ENCODE data around the gene GPC5. TPM values are rescaled to one million over a fixed set of nuclear protein-coding genes. Genes with fewer than 3 reads are reported as not detected.

The GPC5 gene
- total RNA-seq, 1 donor from 2014 or later = 8.7 TPM

- Histone ChIP-seq H3K4me1 (no peaks in the 10 kb centered on the region), H3K27me3 (ENCODE audit: low read depth) (no peaks in the 10 kb centered on the region), H3K36me3 (no peaks in the 10 kb centered on the region), H3K27ac (no peak overlapping the region), H3K4me3 (no peak overlapping the region), H3K9me3 (no peaks in the 10 kb centered on the region)
- DNase-seq = no peak
- no peak for ATAC-seq
- no peak for TF ChIP-seq CTCF (IDR thresholded peaks at IDR 0.05)
- intact Hi-C loops (cut with DNase I) = no loop called here
Measured at GRCh38 chr13:92137520-92137919, 739.1 kb downstream of the GPC5 start.

- Histone ChIP-seq H3K27me3 (ENCODE audit: low read depth) (no peaks in the 10 kb centered on the region), H3K9me3 (no peaks in the 10 kb centered on the region), H3K36me3 (no peaks in the 10 kb centered on the region), H3K27ac (no peak overlapping the region), H3K4me1 (no peaks in the 10 kb centered on the region), H3K4me3 (no peak overlapping the region)
- intact Hi-C loops (cut with DNase I) = no loop called here
- no peak for DNase-seq
- TF ChIP-seq CTCF (IDR thresholded peaks at IDR 0.05) = no peak
- no peak for ATAC-seq
Measured at GRCh38 chr13:92143766-92144165, 745.3 kb downstream of the GPC5 start.

GRCh38 chr13:92150606-92151005 is 752.2 kb downstream of the GPC5 start:
- no peak for TF ChIP-seq CTCF (IDR thresholded peaks at IDR 0.05)
- intact Hi-C loops (cut with DNase I) = no loop called here
- Histone ChIP-seq H3K4me1 (no peaks in the 10 kb centered on the region), H3K4me3 (no peak overlapping the region), H3K36me3 (no peaks in the 10 kb centered on the region), H3K27me3 (ENCODE audit: low read depth) (no peaks in the 10 kb centered on the region), H3K27ac (no peak overlapping the region), H3K9me3 (no peaks in the 10 kb centered on the region)
- no peak for DNase-seq
- ATAC-seq = no peak

- intact Hi-C loops (cut with DNase I) = no loop called here
- no peaks in the 10 kb centered on the region for H3K4me1 ChIP-seq
- no peak for TF ChIP-seq CTCF (IDR thresholded peaks at IDR 0.05)
- no peak overlapping the region for H3K27ac ChIP-seq
- no peaks in the 10 kb centered on the region for H3K36me3 ChIP-seq
- DNase-seq (no peak), ATAC-seq (no peak)
- H3K9me3 ChIP-seq = no peaks in the 10 kb centered on the region
- no peak overlapping the region for H3K4me3 ChIP-seq
- no peaks in the 10 kb centered on the region for H3K27me3 ChIP-seq (ENCODE audit: low read depth)
Measured at GRCh38 chr13:92158346-92158745, 759.9 kb downstream of the GPC5 start.

GRCh38 chr13:92164822-92165221 is 766.4 kb downstream of the GPC5 start:
- no peaks in the 10 kb centered on the region for H3K36me3 ChIP-seq
- TF ChIP-seq CTCF (IDR thresholded peaks at IDR 0.05) = no peak
- no peaks in the 10 kb centered on the region for H3K9me3 ChIP-seq
- DNase-seq (no peak), ATAC-seq (no peak)
- no peaks in the 10 kb centered on the region for H3K4me1 ChIP-seq
- no peaks in the 10 kb centered on the region for H3K27me3 ChIP-seq (ENCODE audit: low read depth)
- intact Hi-C loops (cut with DNase I) = no loop called here
- H3K4me3 ChIP-seq = no peak overlapping the region
- H3K27ac ChIP-seq = no peak overlapping the region

GRCh38 chr13:92172191-92172590 is 773.8 kb downstream of the GPC5 start:
- Histone ChIP-seq H3K27ac (no peak overlapping the region), H3K9me3 (no peaks in the 10 kb centered on the region), H3K27me3 (ENCODE audit: low read depth) (no peaks in the 10 kb centered on the region), H3K4me3 (no peak overlapping the region), H3K4me1 (no peaks in the 10 kb centered on the region), H3K36me3 (no peaks in the 10 kb centered on the region)
- ATAC-seq (no peak), DNase-seq (no peak)
- TF ChIP-seq CTCF (IDR thresholded peaks at IDR 0.05) = no peak
- intact Hi-C loops (cut with DNase I) = no loop called here
